DMS79 (cell line): ENCODE results near the gene CAMKK2.
"Not testable (repeated sequence)": the region's sequence is repeated elsewhere in the genome, so short reads cannot be mapped to it uniquely, and the experiment has no call there.

Experiments used
- DNase-seq: peaks from one replicate; lab custom pipeline; 2025; lab: John Stamatoyannopoulos, UW

CAMKK2 gene

GRCh38 chr12:121245951-121246350 is 50.6 kb downstream of the CAMKK2 start:
- DNase-seq = no peak

- no peak for DNase-seq
Measured at GRCh38 chr12:121245031-121245430, 51.5 kb downstream of the CAMKK2 start.

- no peak for DNase-seq
Measured at GRCh38 chr12:121241156-121241970, 55.1 kb downstream of the CAMKK2 start.

GRCh38 chr12:121240484-121241101 is 55.9 kb downstream of the CAMKK2 start:
- no peak for DNase-seq

DNA sequence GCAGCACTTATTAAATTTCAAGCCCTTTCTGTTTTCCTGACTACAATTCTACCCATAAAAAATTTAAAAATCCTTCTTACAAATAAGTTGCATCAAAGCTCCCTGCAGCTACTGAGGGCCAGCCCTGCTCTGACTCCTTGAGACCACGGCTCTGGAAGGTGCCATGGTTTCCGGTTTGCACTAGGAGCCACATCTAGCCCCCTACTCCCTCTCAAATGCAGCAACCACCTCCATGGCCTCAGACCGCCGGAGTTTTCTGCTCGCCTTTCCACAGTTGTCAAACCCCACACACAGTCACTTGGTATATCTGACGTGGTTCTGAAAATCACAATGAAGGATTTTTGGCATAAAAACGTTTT is 56.5 kb downstream of the CAMKK2 start:
- DNase-seq = no peak

DNA sequence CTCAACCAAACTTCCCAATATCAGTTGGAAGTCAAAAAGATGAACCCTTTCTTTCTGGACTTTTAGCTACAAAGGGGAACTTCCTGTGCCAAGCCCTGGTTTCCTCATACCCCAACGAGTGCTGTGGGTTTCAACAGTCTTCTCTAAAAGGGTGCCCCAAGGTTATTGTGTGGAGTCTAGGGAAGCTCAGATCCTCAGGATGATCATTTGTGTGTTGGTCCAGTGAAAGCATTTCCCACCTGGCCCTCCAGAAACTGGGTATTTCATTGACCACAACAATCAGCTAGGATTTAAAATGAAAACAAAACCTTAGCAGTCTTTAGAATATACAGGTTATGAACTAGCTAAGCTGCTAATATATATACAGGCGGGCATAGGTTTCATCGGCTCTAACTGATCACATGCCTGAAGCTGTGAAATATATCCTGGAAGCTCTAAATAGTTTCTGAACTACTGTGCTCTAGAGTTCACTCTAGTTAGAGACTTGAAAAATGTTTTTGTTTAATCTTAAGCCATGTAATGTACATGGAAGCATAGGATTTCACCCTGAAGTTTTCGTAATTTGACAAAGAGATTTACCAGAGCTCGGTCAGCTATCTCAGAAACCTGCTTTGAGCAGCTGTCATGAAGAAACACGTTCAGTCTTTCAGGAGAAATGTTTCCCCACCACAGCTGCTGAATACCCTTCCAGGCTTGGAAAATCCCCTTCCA is 57.0 kb downstream of the CAMKK2 start:
- no peak for DNase-seq

DNA sequence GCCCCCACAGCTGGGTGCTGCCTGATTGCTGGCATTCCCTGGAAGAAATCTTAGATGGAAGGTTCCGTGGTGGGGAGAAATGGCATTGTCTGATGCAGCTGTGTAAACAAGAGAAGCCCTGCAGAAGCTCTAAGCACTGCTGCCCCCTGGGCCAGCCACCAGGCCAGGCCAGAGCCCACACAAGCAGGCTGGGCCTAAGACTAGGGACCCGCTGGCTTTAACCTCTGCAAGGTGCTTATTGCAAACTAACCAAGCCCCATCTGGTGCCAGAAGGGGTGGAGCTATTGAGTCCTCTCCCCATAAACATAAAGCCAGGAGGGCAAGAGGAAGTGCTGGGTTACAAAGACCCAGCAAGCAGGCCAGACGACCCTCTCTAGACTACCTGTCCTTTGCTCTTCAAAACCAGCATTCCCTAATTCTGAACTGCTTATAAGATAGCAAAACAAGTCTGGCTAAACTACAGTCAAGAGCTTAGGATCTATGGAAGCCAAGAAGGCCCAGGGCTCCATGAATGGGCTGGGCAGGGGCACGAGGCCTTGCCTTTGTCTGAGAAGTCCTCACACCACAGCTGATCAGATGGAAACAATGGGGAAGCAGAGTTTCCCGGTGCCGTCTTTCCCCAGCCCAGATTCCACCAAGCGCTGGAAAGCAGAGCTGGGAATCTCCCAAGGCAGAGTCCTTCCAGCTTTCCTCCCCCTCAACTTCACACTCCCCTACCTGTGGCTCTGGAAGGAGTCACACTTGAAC is 57.7 kb downstream of the CAMKK2 start:
- peak; percentile 86 for DNase-seq

- no peak for DNase-seq
Measured at GRCh38 chr12:121238086-121238485, 58.4 kb downstream of the CAMKK2 start.

- no peak for DNase-seq
Measured at GRCh38 chr12:121237415-121237814, 59.1 kb downstream of the CAMKK2 start.

GRCh38 chr12:121236776-121237175 is 59.7 kb downstream of the CAMKK2 start:
- DNase-seq = no peak

DNA sequence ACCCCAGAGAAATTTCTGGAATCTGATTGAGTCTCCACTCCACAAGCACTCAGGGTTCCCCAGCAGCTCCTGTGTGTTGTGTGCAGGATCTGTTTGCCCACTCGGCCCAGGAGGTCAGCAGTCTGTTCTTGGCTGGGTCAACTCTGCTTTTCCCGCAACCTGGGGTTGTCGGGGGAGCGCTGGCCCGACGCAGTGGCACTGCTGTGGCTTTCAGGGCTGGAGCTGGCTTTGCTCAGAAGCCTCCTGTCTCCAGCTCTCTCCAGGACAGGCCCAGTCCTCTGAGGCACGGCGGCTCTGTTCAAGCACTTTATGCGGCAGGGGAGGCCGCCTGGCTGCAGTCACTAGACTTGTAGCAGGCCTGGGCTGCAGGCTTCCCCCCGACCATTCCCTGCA is 62.9 kb downstream of the CAMKK2 start:
- no peak for DNase-seq

DNA sequence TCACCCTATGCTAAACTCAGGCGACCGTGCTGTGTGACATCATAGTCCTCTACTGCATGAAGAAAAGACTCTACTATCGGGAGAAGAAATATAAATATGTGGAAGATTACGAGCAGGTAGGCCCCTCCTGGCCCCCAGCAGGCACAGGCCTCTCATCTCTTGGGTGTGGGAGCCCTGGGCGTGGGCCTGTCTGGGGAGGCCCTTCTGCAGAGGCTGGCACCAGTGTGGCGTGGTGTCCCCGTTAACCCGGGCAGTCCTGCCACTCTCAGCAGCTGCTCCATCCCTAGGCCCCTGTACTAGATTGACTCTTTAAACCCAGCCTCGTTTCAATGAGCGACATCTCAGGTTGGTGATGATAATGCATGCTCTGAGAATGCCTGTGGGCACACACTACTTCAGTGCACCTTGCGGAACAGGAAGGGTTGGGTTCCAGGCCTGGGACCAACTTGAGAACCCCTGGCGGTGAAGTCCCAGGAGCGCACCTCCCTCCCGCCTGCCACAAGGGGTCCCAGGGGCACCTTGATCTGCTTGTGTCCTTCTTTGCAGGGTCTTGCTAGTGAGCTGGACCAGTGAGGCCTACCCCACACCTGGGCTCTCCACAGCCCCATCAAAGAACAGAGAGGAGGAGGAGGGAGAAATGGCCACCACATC is 63.4 kb downstream of the CAMKK2 start:
- no peak for DNase-seq

GRCh38 chr12:121232163-121232562 is 64.3 kb downstream of the CAMKK2 start:
- DNase-seq = no peak

GRCh38 chr12:121230538-121230907 is 66.0 kb downstream of the CAMKK2 start:
- no peak for DNase-seq

DNA sequence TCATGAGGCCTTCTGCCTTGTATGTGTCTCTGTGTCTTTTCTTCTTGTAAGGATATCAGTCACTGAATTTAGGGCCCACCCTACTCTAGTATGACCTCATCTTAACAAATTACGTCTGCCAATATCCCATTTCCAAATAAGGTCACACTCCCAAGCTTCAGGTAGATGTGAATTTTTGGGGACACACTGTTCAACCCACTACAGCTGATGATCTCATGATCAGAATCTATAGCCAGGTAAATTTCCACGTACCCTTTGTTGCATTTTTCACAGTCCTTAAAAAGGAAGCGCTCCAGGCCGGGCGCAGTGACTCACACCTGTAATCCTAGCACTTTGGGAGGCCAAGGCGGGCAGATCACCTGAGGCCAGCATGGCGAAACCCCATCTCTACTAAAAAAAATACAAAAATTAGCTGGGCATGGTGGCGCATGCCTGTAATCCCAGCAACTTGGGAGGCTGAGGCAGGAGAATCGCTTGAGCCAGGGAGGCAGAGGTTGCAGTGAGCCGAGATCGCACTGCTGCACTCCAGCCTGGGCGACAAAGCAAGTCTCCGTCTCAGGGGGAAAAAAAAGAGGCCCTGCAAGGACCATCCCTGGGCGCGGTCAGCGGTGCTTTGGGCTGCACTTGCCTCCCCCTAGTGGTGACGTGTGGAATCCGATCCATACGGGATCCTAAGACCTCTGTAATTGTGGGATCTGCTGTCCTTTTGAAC is 66.5 kb downstream of the CAMKK2 start:
- not testable (repeated sequence) for DNase-seq

DNA sequence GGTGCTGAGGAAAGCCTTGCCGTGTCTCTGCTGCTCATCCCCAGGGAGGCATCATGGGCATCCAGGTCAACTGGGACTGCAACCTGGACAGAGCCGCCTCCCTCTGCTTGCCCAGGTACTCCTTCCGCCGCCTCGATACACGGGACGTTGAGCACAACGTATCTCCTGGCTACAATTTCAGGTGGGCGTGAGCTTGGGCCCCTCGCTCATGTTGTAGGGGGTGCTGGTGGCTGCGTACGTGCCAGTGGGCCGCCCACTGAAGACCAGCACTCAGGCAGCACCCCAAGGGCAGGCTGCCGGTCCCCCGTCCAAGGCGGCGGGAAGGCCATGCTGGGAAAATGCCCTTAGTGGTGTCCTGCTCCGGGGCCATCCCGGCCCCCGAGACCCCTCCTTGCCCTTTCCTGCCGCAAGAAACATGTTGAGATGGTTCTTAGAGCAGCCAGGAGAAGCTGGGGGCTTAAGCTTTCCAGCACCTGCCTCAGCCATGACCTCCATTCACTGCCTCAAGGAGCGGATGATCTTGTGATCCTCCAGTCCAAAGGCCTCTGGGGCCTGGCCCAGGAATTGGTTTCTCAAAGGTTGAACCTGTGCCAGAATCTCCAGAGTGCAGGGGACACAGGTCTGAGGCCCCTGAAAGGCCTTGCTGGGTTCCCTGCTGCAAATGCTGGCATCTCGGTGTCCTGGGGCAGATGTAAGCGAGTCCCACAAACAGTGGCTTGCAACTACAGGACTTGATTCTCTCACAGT is 67.4 kb downstream of the CAMKK2 start:
- no peak for DNase-seq

- DNase-seq = peak; percentile 86
Measured at GRCh38 chr12:121227294-121227693, 69.2 kb downstream of the CAMKK2 start.

GRCh38 chr12:121226871-121227270 is 69.6 kb downstream of the CAMKK2 start:
- not testable (repeated sequence) for DNase-seq

GRCh38 chr12:121226399-121226798 is 70.1 kb downstream of the CAMKK2 start:
- no peak for DNase-seq

DNA sequence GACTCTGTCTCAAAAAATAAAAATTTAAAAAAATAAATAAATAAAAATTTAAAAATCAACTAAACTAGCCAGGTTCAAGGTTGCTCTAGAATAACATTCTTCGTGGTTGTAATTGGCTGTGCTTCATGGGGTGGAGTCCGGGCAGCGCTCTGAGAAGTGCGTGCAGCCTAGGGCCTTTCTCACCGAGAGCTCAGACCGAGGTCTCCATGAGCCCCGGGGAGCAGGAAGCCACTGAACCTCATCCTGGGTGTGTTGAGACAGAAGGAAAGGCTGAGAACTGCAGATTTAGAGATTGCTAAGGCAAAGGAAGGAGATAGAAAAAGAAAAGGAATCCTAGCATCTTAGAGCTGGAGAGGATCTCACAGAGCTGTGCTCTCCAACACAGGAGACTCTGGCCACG is 71.9 kb downstream of the CAMKK2 start:
- DNase-seq = no peak
